Stimulated activated CD8-positive, alpha-beta memory T cell treated with anti-CD3 and anti-CD28 coated beads, Interleukin-2, amount 100 ng/mL, for 48 hours (primary cell): ENCODE results near the gene ITGA4.

ENCODE experiments used
- DNase-seq, 2 donors: peaks; one replicate each; pipeline ENCODE4 v3.0.0-alpha.2; 2020; ENCODE audit warnings: low read depth in 2 of 2

ITGA4 gene

GRCh38 chr2:181574321-181574720 is 117.1 kb downstream of the ITGA4 start:
- no peak for DNase-seq

- DNase-seq, result no peak
These were observed 118.0 kb downstream of the ITGA4 start for GRCh38 chr2:181575024-181575649.

DNA sequence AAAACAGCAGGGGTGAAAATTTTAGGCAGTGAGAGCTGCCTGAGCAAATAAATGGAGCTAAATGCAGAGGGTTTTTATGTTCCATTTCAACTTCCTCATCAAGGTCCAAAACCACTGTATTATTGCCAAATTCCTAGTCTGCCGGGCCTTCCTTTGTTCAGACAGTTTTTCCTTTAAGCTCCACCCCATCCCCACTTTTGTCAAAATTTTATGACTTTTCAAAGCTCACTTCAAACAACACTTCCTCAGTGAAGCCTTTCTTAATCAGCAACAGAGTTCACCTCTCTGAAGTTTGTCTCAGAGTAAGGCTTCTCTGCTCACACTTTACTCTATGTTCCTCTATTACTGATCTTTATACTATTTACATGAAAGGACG is 118.5 kb downstream of the ITGA4 start:
- DNase-seq, result no peak

DNA sequence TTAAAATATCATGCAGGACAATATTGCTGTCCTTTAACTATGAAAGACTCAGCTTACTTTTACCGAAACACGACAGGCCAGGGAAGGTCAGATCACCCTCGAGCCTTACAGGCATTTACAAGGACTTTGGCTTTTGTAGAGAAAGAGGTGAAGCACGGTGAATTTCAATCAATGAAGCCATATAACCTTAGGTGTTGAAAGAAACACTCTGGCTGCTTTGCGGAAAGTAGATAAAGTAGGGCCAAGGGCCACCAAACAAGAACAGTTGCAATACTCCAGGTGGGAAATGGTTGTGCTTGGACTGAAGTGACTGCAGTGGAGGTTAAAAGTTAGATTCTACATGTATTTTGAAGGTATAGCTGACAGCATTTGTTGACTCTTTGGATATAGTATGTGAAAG is 119.2 kb downstream of the ITGA4 start:
- DNase-seq, result no peak

GRCh38 chr2:181578829-181579228 is 121.6 kb downstream of the ITGA4 start:
- DNase-seq, result no peak

DNA sequence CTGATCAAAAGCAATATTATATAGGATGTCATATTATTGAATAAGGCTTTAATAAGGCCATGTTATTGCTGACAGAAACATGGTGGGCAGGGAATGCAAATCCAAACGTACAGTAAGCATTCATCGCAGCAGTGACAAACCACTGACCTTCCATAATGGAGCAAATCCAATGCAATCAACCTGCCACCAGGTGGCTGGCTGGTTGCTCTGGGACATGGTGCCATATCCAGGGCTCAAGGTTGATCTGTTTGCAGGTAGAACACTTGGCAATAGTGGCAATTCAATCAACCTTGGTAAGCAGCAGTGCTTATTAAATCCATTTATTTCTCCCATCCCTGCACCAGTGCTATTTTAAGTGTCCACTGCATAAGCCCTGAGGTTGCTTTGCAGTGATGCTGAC is 124.3 kb downstream of the ITGA4 start:
- DNase-seq, result no peak

DNA sequence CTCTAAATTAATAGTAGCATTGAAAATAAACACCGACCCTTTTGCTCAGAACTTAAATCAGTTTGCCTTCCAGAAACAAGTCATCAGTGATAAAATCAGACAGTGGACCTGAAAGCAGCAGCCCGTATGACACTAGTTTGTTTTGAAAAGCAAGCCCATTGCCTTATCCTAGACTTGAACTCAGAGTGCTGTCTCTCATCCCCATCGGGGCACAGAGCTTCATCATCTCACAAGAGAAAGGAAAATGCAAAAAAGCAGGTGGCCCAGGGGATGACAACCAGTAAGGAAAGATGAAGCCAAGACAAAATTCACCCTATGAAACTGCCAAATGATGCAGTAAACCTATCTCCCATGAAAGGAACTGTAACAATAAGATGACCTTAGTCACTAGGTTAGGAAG is 128.5 kb downstream of the ITGA4 start:
- no peak for DNase-seq
